ENCODE measurements around the gene SERPINA5.

GRCh38 chr14:94547151-94547680, 34.0 kb upstream of the SERPINA5 start:
- TF ChIP-seq CTCF (IDR thresholded peaks at IDR 0.05) (no peak), EP300 (IDR thresholded peaks at IDR 0.05) (no peak)
